ENCODE results near the gene ATP1A2.

Gene ATP1A2

GRCh38 chr1:160166166-160166868 lies 50.8 kb downstream of the ATP1A2 start:
- H3K4me2 ChIP-seq (ENCODE audit: low read length) = no peak overlapping the region
- no peaks in the 10 kb centered on the region for H3K9me2 ChIP-seq (ENCODE audit: low read depth, low read length)
- H3K36me3 ChIP-seq (ENCODE audit: insufficient read depth, low read length) = no peaks in the 10 kb centered on the region
- no peak overlapping the region for H3K4me3 ChIP-seq (ENCODE audit: low read depth, low read length, poor library complexity, severe bottlenecking)
- no peaks in the 10 kb centered on the region for H3K79me2 ChIP-seq (ENCODE audit: insufficient read depth, low read length)
- H3K27me3 ChIP-seq (ENCODE audit: insufficient read depth, low read length) = no peaks in the 10 kb centered on the region; the same call in 1 of the 2 replicates
- TF ChIP-seq EZH2 (IDR thresholded peaks at IDR 0.05; ENCODE audit: borderline replicate concordance, low read length) (no peak), CTCF (IDR thresholded peaks at IDR 0.05; ENCODE audit: low read length) (no peak)
- no peak overlapping the region for H3K27ac ChIP-seq (ENCODE audit: low read depth, low read length, poor library complexity, severe bottlenecking)
- H3K9ac ChIP-seq (ENCODE audit: low read length) = no peak overlapping the region
- no peaks in the 10 kb centered on the region for H3F3A ChIP-seq (ENCODE audit: insufficient read depth, low read length)
- H3K9me3 ChIP-seq (ENCODE audit: low read length) = no peaks in the 10 kb centered on the region
- H2AFZ ChIP-seq (ENCODE audit: low read length) = no peak overlapping the region
- H3K4me1 ChIP-seq (ENCODE audit: insufficient read depth, low read length, severe bottlenecking) = peaks cover 4% of the 10 kb centered on the region
- H4K20me1 ChIP-seq (ENCODE audit: insufficient read depth, low read length) = no peaks in the 10 kb centered on the region

- no peak overlapping the region for H3K9ac ChIP-seq (ENCODE audit: low read length)
- H3K36me3 ChIP-seq (ENCODE audit: insufficient read depth, low read length) = no peaks in the 10 kb centered on the region
- H3K9me3 ChIP-seq (ENCODE audit: low read length) = no peaks in the 10 kb centered on the region
- peaks cover 4% of the 10 kb centered on the region for H3K4me1 ChIP-seq (ENCODE audit: insufficient read depth, low read length, severe bottlenecking)
- H3K79me2 ChIP-seq (ENCODE audit: insufficient read depth, low read length) = no peaks in the 10 kb centered on the region
- H3K27ac ChIP-seq (ENCODE audit: low read depth, low read length, poor library complexity, severe bottlenecking) = no peak overlapping the region
- H2AFZ ChIP-seq (ENCODE audit: low read length) = no peak overlapping the region
- no peak overlapping the region for H3K4me3 ChIP-seq (ENCODE audit: low read depth, low read length, poor library complexity, severe bottlenecking)
- H4K20me1 ChIP-seq (ENCODE audit: insufficient read depth, low read length) = no peaks in the 10 kb centered on the region
- no peak for TF ChIP-seq CTCF (IDR thresholded peaks at IDR 0.05; ENCODE audit: low read length)
- no peak for TF ChIP-seq EZH2 (IDR thresholded peaks at IDR 0.05; ENCODE audit: borderline replicate concordance, low read length)
- H3K4me2 ChIP-seq (ENCODE audit: low read length) = no peak overlapping the region
- no peaks in the 10 kb centered on the region for H3F3A ChIP-seq (ENCODE audit: insufficient read depth, low read length)
- H3K27me3 ChIP-seq (ENCODE audit: insufficient read depth, low read length) = no peaks in the 10 kb centered on the region; the same call in 1 of the 2 replicates
- H3K9me2 ChIP-seq (ENCODE audit: low read depth, low read length) = no peaks in the 10 kb centered on the region
These were observed 51.5 kb downstream of the ATP1A2 start for GRCh38 chr1:160167056-160167455.

GRCh38 chr1:160167580-160167979 lies 52.0 kb downstream of the ATP1A2 start:
- Histone ChIP-seq H3K4me3 (ENCODE audit: low read depth, low read length, poor library complexity, severe bottlenecking) (no peak overlapping the region), H3K4me2 (ENCODE audit: low read length) (no peak overlapping the region), H3K79me2 (ENCODE audit: insufficient read depth, low read length) (no peaks in the 10 kb centered on the region), H3K27ac (ENCODE audit: low read depth, low read length, poor library complexity, severe bottlenecking) (no peak overlapping the region), H3K9ac (ENCODE audit: low read length) (no peak overlapping the region), H2AFZ (ENCODE audit: low read length) (no peak overlapping the region), H3K36me3 (ENCODE audit: insufficient read depth, low read length) (no peaks in the 10 kb centered on the region), H3K27me3 (ENCODE audit: insufficient read depth, low read length) (no peaks in the 10 kb centered on the region; the same call in 1 of the 2 replicates), H3K9me2 (ENCODE audit: low read depth, low read length) (no peaks in the 10 kb centered on the region), H3F3A (ENCODE audit: insufficient read depth, low read length) (no peaks in the 10 kb centered on the region), H3K9me3 (ENCODE audit: low read length) (no peaks in the 10 kb centered on the region), H4K20me1 (ENCODE audit: insufficient read depth, low read length) (no peaks in the 10 kb centered on the region), H3K4me1 (ENCODE audit: insufficient read depth, low read length, severe bottlenecking) (peaks cover 4% of the 10 kb centered on the region)
- TF ChIP-seq EZH2 (IDR thresholded peaks at IDR 0.05; ENCODE audit: borderline replicate concordance, low read length) (no peak), CTCF (IDR thresholded peaks at IDR 0.05; ENCODE audit: low read length) (no peak)
